Mesendoderm (in vitro differentiated cells): Measurements from ENCODE around the gene B4GALNT1.

Source experiments
- DNase-seq: peaks from one replicate; pipeline ENCODE4 v3.0.0; 2013
- H2AK5ac ChIP-seq: 2 replicates; pipeline ENCODE4 v1.6.1; 2013; ENCODE audit warnings: low read length, inconsistent platforms
- H2BK120ac ChIP-seq: 2 replicates; pipeline ENCODE4 v1.6.1; 2013; ENCODE audit warnings: low read depth, mild to moderate bottlenecking, low read length, moderate library complexity, mixed read lengths
- H2BK15ac ChIP-seq: replicated peaks from 2 replicates; pipeline ENCODE4 v1.6.1; 2013; ENCODE audit warnings: low read depth, mild to moderate bottlenecking, moderate library complexity
- H2BK5ac ChIP-seq: 2 replicates; pipeline ENCODE4 v1.6.1; 2013; ENCODE audit warnings: low read length, inconsistent platforms
- H3K18ac ChIP-seq: 2 replicates; pipeline ENCODE4 v1.6.1; 2013; ENCODE audit warnings: mild to moderate bottlenecking, low read length, mixed read lengths
- H3K23ac ChIP-seq: one replicate; pipeline ENCODE4 v1.6.1; 2013; ENCODE audit warnings: low read length
- H3K27ac ChIP-seq: 2 replicates; pipeline ENCODE4 v1.5.1; 2013; ENCODE audit warnings: low read depth, mild to moderate bottlenecking, inconsistent platforms, low read length, moderate library complexity
- H3K27me3 ChIP-seq: 2 replicates; pipeline ENCODE4 v1.6.1; 2013; ENCODE audit warnings: low read length, control low read depth, mild to moderate bottlenecking, inconsistent platforms; ENCODE audit not compliant: insufficient read depth, poor library complexity
- H3K36me3 ChIP-seq: 2 replicates; pipeline ENCODE4 v1.6.1; 2013; ENCODE audit warnings: low read length, inconsistent platforms; ENCODE audit not compliant: control insufficient read depth, insufficient read depth
- H3K4ac ChIP-seq: one replicate; pipeline ENCODE4 v1.6.1; 2013; ENCODE audit warnings: low read depth, mild to moderate bottlenecking, low read length, moderate library complexity
- H3K4me1 ChIP-seq: 2 replicates; pipeline ENCODE4 v1.6.1; 2013; ENCODE audit warnings: low read depth, low read length, inconsistent platforms; ENCODE audit not compliant: control insufficient read depth
- H3K4me2 ChIP-seq: 2 replicates; pipeline ENCODE4 v1.6.1; 2013; ENCODE audit warnings: low read length
- H3K4me3 ChIP-seq: 2 replicates; pipeline ENCODE4 v1.5.1; 2013; ENCODE audit warnings: mild to moderate bottlenecking, low read length
- H3K56ac ChIP-seq: one replicate; pipeline ENCODE4 v1.6.1; 2013; ENCODE audit warnings: low read length
- H3K79me1 ChIP-seq: 2 replicates; pipeline ENCODE4 v1.6.1; 2013; ENCODE audit warnings: low read length, inconsistent platforms
- H3K79me2 ChIP-seq: 2 replicates; pipeline ENCODE4 v1.6.1; 2013; ENCODE audit warnings: mild to moderate bottlenecking, low read length; ENCODE audit not compliant: control insufficient read depth, insufficient read depth
- H3K9ac ChIP-seq: 2 replicates; pipeline ENCODE4 v1.6.1; 2013; ENCODE audit warnings: low read length, inconsistent platforms
- H4K5ac ChIP-seq: one replicate; pipeline ENCODE4 v1.6.1; 2013; ENCODE audit warnings: low read length
- H4K8ac ChIP-seq: one replicate; pipeline ENCODE4 v1.6.1; 2013; ENCODE audit warnings: low read depth, mild to moderate bottlenecking, control low read depth, low read length, moderate library complexity
- WGBS: extraction: QIAGEN DNeasy Blood & Tissue Kit; methylation state at CpG from one replicate; pipeline ENCODE4 v1.1.7; 2013; ENCODE audit warnings: low lambda C conversion rate, missing lambda C conversion rate; ENCODE audit not compliant: insufficient coverage; ENCODE audit errors: extremely low coverage; 5-methylcytosine and 5-hydroxymethylcytosine counted together

Gene B4GALNT1

GRCh38 chr12:57628280-57629191 lies 4.5 kb downstream of the B4GALNT1 start:
- H2AK5ac ChIP-seq: no peak overlapping the region
- no peak overlapping the region for H3K4me2 ChIP-seq
- no peak overlapping the region for H2BK120ac ChIP-seq
- H3K79me2 ChIP-seq: no peaks in the 10 kb centered on the region
- H4K5ac ChIP-seq: no peak overlapping the region
- H3K4me1 ChIP-seq: no peaks in the 10 kb centered on the region
- H3K79me1 ChIP-seq: no peaks in the 10 kb centered on the region
- H3K36me3 ChIP-seq: no peaks in the 10 kb centered on the region
- no peak overlapping the region for H3K27ac ChIP-seq
- H4K8ac ChIP-seq: no peak overlapping the region
- H3K27me3 ChIP-seq: peaks cover 80% of the 10 kb centered on the region
- no peak overlapping the region for H3K23ac ChIP-seq
- no peak overlapping the region for H3K56ac ChIP-seq
- H3K9ac ChIP-seq: no peak overlapping the region
- H2BK15ac ChIP-seq: no peak overlapping the region
- H3K4ac ChIP-seq: no peak overlapping the region
- H3K4me3 ChIP-seq: no peak overlapping the region
- WGBS: no CpG with 5 or more reads among the region's 29 CpGs
- H2BK5ac ChIP-seq: no peak overlapping the region
- no peak for DNase-seq
- H3K18ac ChIP-seq: no peak overlapping the region

GRCh38 chr12:57627501-57628279 lies 5.3 kb downstream of the B4GALNT1 start:
- H3K79me2 ChIP-seq: no peaks in the 10 kb centered on the region
- H3K9ac ChIP-seq: no peak overlapping the region
- H3K36me3 ChIP-seq: no peaks in the 10 kb centered on the region
- peaks cover 86% of the 10 kb centered on the region for H3K27me3 ChIP-seq
- WGBS: no CpG with 5 or more reads among the region's 67 CpGs
- H3K27ac ChIP-seq: no peak overlapping the region
- H3K18ac ChIP-seq: no peak overlapping the region
- H3K79me1 ChIP-seq: no peaks in the 10 kb centered on the region
- no peak overlapping the region for H4K5ac ChIP-seq
- peak overlapping the region; percentile 19 for H3K23ac ChIP-seq
- no peak overlapping the region for H3K4ac ChIP-seq
- DNase-seq: no peak
- H3K56ac ChIP-seq: no peak overlapping the region
- no peak overlapping the region for H2AK5ac ChIP-seq
- H3K4me3 ChIP-seq: no peak overlapping the region
- no peak overlapping the region for H2BK15ac ChIP-seq
- no peak overlapping the region for H2BK5ac ChIP-seq
- no peaks in the 10 kb centered on the region for H3K4me1 ChIP-seq
- no peak overlapping the region for H3K4me2 ChIP-seq
- no peak overlapping the region for H2BK120ac ChIP-seq
- H4K8ac ChIP-seq: no peak overlapping the region

- Histone ChIP-seq H3K27ac (no peak overlapping the region), H4K5ac (no peak overlapping the region), H2BK5ac (no peak overlapping the region), H2BK15ac (no peak overlapping the region), H2BK120ac (no peak overlapping the region), H3K4ac (no peak overlapping the region), H3K23ac (no peak overlapping the region), H3K4me1 (no peaks in the 10 kb centered on the region), H3K4me3 (no peak overlapping the region), H3K18ac (no peak overlapping the region), H3K79me1 (no peaks in the 10 kb centered on the region), H3K56ac (no peak overlapping the region), H2AK5ac (no peak overlapping the region), H3K4me2 (no peak overlapping the region), H3K27me3 (peaks cover 87% of the 10 kb centered on the region), H4K8ac (no peak overlapping the region), H3K9ac (no peak overlapping the region), H3K36me3 (no peaks in the 10 kb centered on the region), H3K79me2 (no peaks in the 10 kb centered on the region)
- no peak for DNase-seq
- WGBS: no CpG with 5 or more reads among the region's 9 CpGs
Observed at GRCh38 chr12:57626921-57627445, 6.0 kb downstream of the B4GALNT1 start.

GRCh38 chr12:57626111-57626920 lies 6.7 kb downstream of the B4GALNT1 start:
- WGBS: no CpG with 5 or more reads among the region's 13 CpGs
- Histone ChIP-seq H2BK15ac (no peak overlapping the region), H3K79me1 (no peaks in the 10 kb centered on the region), H4K8ac (no peak overlapping the region), H3K18ac (no peak overlapping the region), H2BK5ac (no peak overlapping the region), H3K9ac (no peak overlapping the region), H3K56ac (no peak overlapping the region), H2BK120ac (no peak overlapping the region), H3K4me1 (no peaks in the 10 kb centered on the region), H3K4ac (no peak overlapping the region), H3K27ac (no peak overlapping the region), H3K4me2 (no peak overlapping the region), H3K23ac (no peak overlapping the region), H3K36me3 (no peaks in the 10 kb centered on the region), H4K5ac (no peak overlapping the region), H3K79me2 (no peaks in the 10 kb centered on the region), H3K27me3 (peaks cover 84% of the 10 kb centered on the region), H2AK5ac (no peak overlapping the region), H3K4me3 (no peak overlapping the region)
- DNase-seq: no peak

- Histone ChIP-seq H2BK15ac (no peak overlapping the region), H3K4ac (no peak overlapping the region), H3K9ac (no peak overlapping the region), H2AK5ac (no peak overlapping the region), H3K4me2 (no peak overlapping the region), H3K18ac (no peak overlapping the region), H2BK120ac (no peak overlapping the region), H3K56ac (no peak overlapping the region), H3K23ac (no peak overlapping the region), H3K79me2 (no peaks in the 10 kb centered on the region), H4K5ac (no peak overlapping the region), H2BK5ac (no peak overlapping the region), H3K27ac (no peak overlapping the region), H3K27me3 (peaks cover 84% of the 10 kb centered on the region), H3K4me3 (no peak overlapping the region), H3K79me1 (no peaks in the 10 kb centered on the region), H4K8ac (no peak overlapping the region), H3K36me3 (no peaks in the 10 kb centered on the region), H3K4me1 (no peaks in the 10 kb centered on the region)
- no CpG with 5 or more reads among the region's 12 CpGs for WGBS
- no peak for DNase-seq
Observed at GRCh38 chr12:57625261-57626032, 7.6 kb downstream of the B4GALNT1 start.
